Measurements from ENCODE around the gene FRMPD2. TPM values are rescaled to one million over a fixed set of nuclear protein-coding genes. Genes with fewer than 3 reads are reported as not detected.

FRMPD2 gene
- total and polyA plus RNA-seq, 4 donors = 0.28 TPM; not detected in 3

- no peak overlapping the region for H3K9ac ChIP-seq (ENCODE audit: low read depth in 1 of 2, low read length in 2 of 2)
- no peak for TF ChIP-seq HNF4G (IDR thresholded peaks at IDR 0.05)
- no peak for TF ChIP-seq FOXA2 (IDR thresholded peaks at IDR 0.05)
- no peak for TF ChIP-seq CTCF (IDR thresholded peaks at IDR 0.05; ENCODE audit: low read depth, low read length, missing input control)
- no peak for TF ChIP-seq EGR1 (IDR thresholded peaks at IDR 0.05; ENCODE audit: low read depth in 2 of 2)
- TF ChIP-seq REST (IDR thresholded peaks at IDR 0.05) = no peak
- no peak for TF ChIP-seq ATF3 (IDR thresholded peaks at IDR 0.05)
- no peak for TF ChIP-seq FOXA1 (IDR thresholded peaks at IDR 0.05)
- TF ChIP-seq SP1 (IDR thresholded peaks at IDR 0.05) = no peak
- no peak for TF ChIP-seq HNF4A (conservative IDR thresholded peaks at IDR 0.05)
- TF ChIP-seq RAD21 (IDR thresholded peaks at IDR 0.05) = no peak
- TF ChIP-seq GABPA (IDR thresholded peaks at IDR 0.05 in 1 of 2, conservative IDR thresholded peaks at IDR 0.05 in 1 of 2) = no peak
- no peak for TF ChIP-seq MAX (IDR thresholded peaks at IDR 0.05)
- TF ChIP-seq ZBTB33 (IDR thresholded peaks at IDR 0.05) = no peak
These were observed 33.2 kb downstream of the FRMPD2 start for GRCh38 chr10:48241332-48241731.

GRCh38 chr10:48240196-48240595 is 34.3 kb downstream of the FRMPD2 start:
- Histone ChIP-seq H3K4me1 (ENCODE audit: control insufficient read depth in 4 of 4, insufficient read depth in 4 of 4, low read length in 3 of 4) (no peaks in the 10 kb centered on the region), H3K4me3 (ENCODE audit: low read depth in 1 of 3, low read length in 3 of 3) (no peak overlapping the region), H3K27ac (ENCODE audit: low read depth in 1 of 2, low read length in 2 of 2) (no peak overlapping the region), H3K9ac (ENCODE audit: low read depth in 1 of 2, low read length in 2 of 2) (no peak overlapping the region), H3K9me3 (ENCODE audit: control insufficient read depth in 4 of 4, low read length in 3 of 4) (no peaks in the 10 kb centered on the region), H3K36me3 (ENCODE audit: control insufficient read depth in 4 of 4, insufficient read depth in 3 of 4, low read depth in 1 of 4, low read length in 3 of 4) (no peaks in the 10 kb centered on the region), H3K27me3 (ENCODE audit: control insufficient read depth in 4 of 4, insufficient read depth in 4 of 4, low read length in 3 of 4) (no peaks in the 10 kb centered on the region)
- no peak for DNase-seq (ENCODE audit: low spot score)
- no peak for TF ChIP-seq FOXA1 (IDR thresholded peaks at IDR 0.05)
- no peak for TF ChIP-seq HNF4G (IDR thresholded peaks at IDR 0.05)
- no peak for TF ChIP-seq JUND (IDR thresholded peaks at IDR 0.05)
- no peak for TF ChIP-seq FOXA2 (IDR thresholded peaks at IDR 0.05)
- TF ChIP-seq ZBTB33 (IDR thresholded peaks at IDR 0.05) = no peak
- TF ChIP-seq RAD21 (IDR thresholded peaks at IDR 0.05) = no peak
- no peak for TF ChIP-seq YY1 (IDR thresholded peaks at IDR 0.05)
- 91% methylated on average over 7 of the region's 7 CpGs for WGBS

More at GRCh38 chr10:48241332-48241731, 33.2 kb downstream of the FRMPD2 start:
- Histone ChIP-seq H3K27me3 (ENCODE audit: control insufficient read depth in 4 of 4, insufficient read depth in 4 of 4, low read length in 3 of 4) (no peaks in the 10 kb centered on the region), H3K4me1 (ENCODE audit: control insufficient read depth in 4 of 4, insufficient read depth in 4 of 4, low read length in 3 of 4) (no peaks in the 10 kb centered on the region), H3K27ac (ENCODE audit: low read depth in 1 of 2, low read length in 2 of 2) (no peak overlapping the region), H3K4me3 (ENCODE audit: low read depth in 1 of 3, low read length in 3 of 3) (no peak overlapping the region), H3K9me3 (ENCODE audit: control insufficient read depth in 4 of 4, low read length in 3 of 4) (no peaks in the 10 kb centered on the region), H3K36me3 (ENCODE audit: control insufficient read depth in 4 of 4, insufficient read depth in 3 of 4, low read depth in 1 of 4, low read length in 3 of 4) (no peaks in the 10 kb centered on the region)
- DNase-seq (ENCODE audit: low spot score) = no peak
